Head of caudate nucleus (tissue), 42 donors: Measurements from ENCODE around the gene GEMIN5.
"Not testable (repeated sequence)": the region's sequence is repeated elsewhere in the genome, so short reads cannot be mapped to it uniquely, and the experiment has no call there.

ENCODE experiments used
- DNase-seq, 42 donors: peaks; one replicate each; pipeline versions ENCODE4 v3.0.0 to v3.0.0-alpha.2; 2020 to 2021; ENCODE audit warnings: mixed read lengths in 7 of 42
- intact Hi-C: fragments of 100-400 bp; cut with DNase I; formaldehyde crosslinking; loops from one replicate; pipeline ENCODE4 v1.15.0; 2022

The GEMIN5 gene

GRCh38 chr5:154945695-154946301, 7.8 kb upstream of the GEMIN5 start:
- intact Hi-C loops: loop anchor here (10.0 kb wide), 2 partner anchors 191 to 291 kb away; partner anchors contain the start of gene LARP1
- DNase-seq: no peak

- intact Hi-C loops: loop anchor here (10.0 kb wide), 2 partner anchors 190 to 290 kb away; partner anchors contain the start of gene LARP1
- no peak for DNase-seq
These were observed 6.7 kb upstream of the GEMIN5 start for GRCh38 chr5:154944716-154945115.

- intact Hi-C loops: loop anchor here (10.0 kb wide), 2 partner anchors 189 to 289 kb away; partner anchors contain the start of gene LARP1
- no peak for DNase-seq
These were observed 5.5 kb upstream of the GEMIN5 start for GRCh38 chr5:154943527-154943926.

GRCh38 chr5:154940772-154941620, 3.0 kb upstream of the GEMIN5 start, which contains the start of gene MRPL22:
Gene MRPL22 (plus strand): TSS chr5:154941073. CDS start chr5:154941111, 38 bp downstream.
- DNase-seq: peak; percentile 76 to 97 (median 91)
- intact Hi-C loops: loop anchor here (2.0 to 10.0 kb wide), 3 partner anchors 82 to 286 kb away; partner anchors contain the start of genes CNOT8 and LARP1

GRCh38 chr5:154940375-154940771, 2.4 kb upstream of the GEMIN5 start:
- no peak for DNase-seq
- intact Hi-C loops: loop anchor here (2.0 to 10.0 kb wide), 3 partner anchors 82 to 286 kb away; partner anchors contain the start of genes CNOT8 and LARP1

GRCh38 chr5:154939387-154939786, 1.4 kb upstream of the GEMIN5 start:
- DNase-seq, intact Hi-C loops: not testable (repeated sequence)

- intact Hi-C loops: no loop called here
These were observed 759 bp downstream of the GEMIN5 start for GRCh38 chr5:154937186-154937717.

GRCh38 chr5:154934881-154935280, 3.1 kb downstream of the GEMIN5 start:
- intact Hi-C loops: no loop called here
- DNase-seq: no peak

More at GRCh38 chr5:154937186-154937717, 759 bp downstream of the GEMIN5 start:
- no peak for DNase-seq

- intact Hi-C loops: no loop called here
- no peak for DNase-seq
These were observed 4.5 kb downstream of the GEMIN5 start for GRCh38 chr5:154933537-154933936.

- no peak for DNase-seq
- intact Hi-C loops: no loop called here
These were observed 14.3 kb downstream of the GEMIN5 start for GRCh38 chr5:154923441-154924430.

GRCh38 chr5:154917757-154918156, 20.3 kb downstream of the GEMIN5 start:
- intact Hi-C loops: no loop called here

GRCh38 chr5:154916874-154917273, 21.1 kb downstream of the GEMIN5 start:
- intact Hi-C loops: no loop called here
- no peak for DNase-seq

More at GRCh38 chr5:154917757-154918156, 20.3 kb downstream of the GEMIN5 start:
- no peak for DNase-seq

- intact Hi-C loops, DNase-seq: not testable (repeated sequence)
These were observed 32.4 kb downstream of the GEMIN5 start for GRCh38 chr5:154905601-154906000.

- intact Hi-C loops: no loop called here
These were observed 36.1 kb downstream of the GEMIN5 start for GRCh38 chr5:154901913-154902312.

GRCh38 chr5:154901276-154901675, 36.7 kb downstream of the GEMIN5 start:
- intact Hi-C loops: no loop called here
- no peak for DNase-seq

More at GRCh38 chr5:154901913-154902312, 36.1 kb downstream of the GEMIN5 start:
- no peak for DNase-seq

- no peak for DNase-seq
- intact Hi-C loops: no loop called here
These were observed 37.9 kb downstream of the GEMIN5 start for GRCh38 chr5:154900066-154900465.

GRCh38 chr5:154899151-154899816, 38.7 kb downstream of the GEMIN5 start:
- intact Hi-C loops: no loop called here
- no peak for DNase-seq

GRCh38 chr5:154898210-154898609, 39.8 kb downstream of the GEMIN5 start:
- DNase-seq: peak in 9 of 42 donors; percentile 6 to 38 (median 13)
- intact Hi-C loops: no loop called here
